Measurements from ENCODE around the gene LGALS1. TPM values are rescaled to one million over a fixed set of nuclear protein-coding genes. Genes with fewer than 3 reads are reported as not detected.
A peak's percentile ranks its signal among the peaks of the same experiment; 100 is the strongest.
"Not testable (repeated sequence)": the region's sequence is repeated elsewhere in the genome, so short reads cannot be mapped to it uniquely, and the experiment has no call there.

The LGALS1 gene
- total RNA-seq, 2 donors from 2014 or later, result 10.4 to 16.0 TPM

- Histone ChIP-seq H3K36me3 (ENCODE audit: control insufficient read depth, insufficient read depth, low read length) (peaks cover 20% of the 10 kb centered on the region), H3K4me1 (ENCODE audit: control insufficient read depth, insufficient read depth, low read length) (no peaks in the 10 kb centered on the region), H3K9me3 (ENCODE audit: control insufficient read depth, low read length) (no peaks in the 10 kb centered on the region), H3K4me3 (ENCODE audit: low read length) (no peak overlapping the region), H3K27me3 (ENCODE audit: control insufficient read depth, insufficient read depth, low read length, poor library complexity, severe bottlenecking) (no peaks in the 10 kb centered on the region), H3K9ac (ENCODE audit: extremely low read depth, low read length, poor library complexity, severe bottlenecking) (no peak overlapping the region), H3K27ac (ENCODE audit: low read depth, low read length) (no peak overlapping the region)
- Mint-ChIP-seq H3K9me3 (no peaks in the 10 kb centered on the region), H3K4me1 (peaks cover 6% of the 10 kb centered on the region), H3K27me3 (ENCODE audit: insufficient read depth) (no peaks in the 10 kb centered on the region), H3K27ac (no peak overlapping the region), H3K4me3 (no peak overlapping the region), H3K36me3 (ENCODE audit: low read depth) (peaks cover 41% of the 10 kb centered on the region)
- 95 to 96% methylated on average over 4 to 18 of the region's 18 CpGs for WGBS, 2 experiments (ENCODE audit: insufficient coverage in 1 of 2, insufficient read length in 1 of 2)
- TF ChIP-seq, protein P1, sequence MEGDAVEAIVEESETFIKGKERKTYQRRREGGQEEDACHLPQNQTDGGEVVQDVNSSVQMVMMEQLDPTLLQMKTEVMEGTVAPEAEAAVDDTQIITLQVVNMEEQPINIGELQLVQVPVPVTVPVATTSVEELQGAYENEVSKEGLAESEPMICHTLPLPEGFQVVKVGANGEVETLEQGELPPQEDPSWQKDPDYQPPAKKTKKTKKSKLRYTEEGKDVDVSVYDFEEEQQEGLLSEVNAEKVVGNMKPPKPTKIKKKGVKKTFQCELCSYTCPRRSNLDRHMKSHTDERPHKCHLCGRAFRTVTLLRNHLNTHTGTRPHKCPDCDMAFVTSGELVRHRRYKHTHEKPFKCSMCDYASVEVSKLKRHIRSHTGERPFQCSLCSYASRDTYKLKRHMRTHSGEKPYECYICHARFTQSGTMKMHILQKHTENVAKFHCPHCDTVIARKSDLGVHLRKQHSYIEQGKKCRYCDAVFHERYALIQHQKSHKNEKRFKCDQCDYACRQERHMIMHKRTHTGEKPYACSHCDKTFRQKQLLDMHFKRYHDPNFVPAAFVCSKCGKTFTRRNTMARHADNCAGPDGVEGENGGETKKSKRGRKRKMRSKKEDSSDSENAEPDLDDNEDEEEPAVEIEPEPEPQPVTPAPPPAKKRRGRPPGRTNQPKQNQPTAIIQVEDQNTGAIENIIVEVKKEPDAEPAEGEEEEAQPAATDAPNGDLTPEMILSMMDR (conservative IDR thresholded peaks at IDR 0.05), result no peak
- no peak for DNase-seq
These were observed 15.6 kb downstream of the LGALS1 start for GRCh38 chr22:37690901-37691504.

- Mint-ChIP-seq H3K27ac (no peak overlapping the region), H3K9me3 (no peaks in the 10 kb centered on the region), H3K36me3 (ENCODE audit: low read depth) (peaks cover 40% of the 10 kb centered on the region), H3K4me1 (peaks cover 6% of the 10 kb centered on the region), H3K27me3 (ENCODE audit: insufficient read depth) (no peaks in the 10 kb centered on the region), H3K4me3 (no peak overlapping the region)
- H3K4me1 ChIP-seq (ENCODE audit: control insufficient read depth, insufficient read depth, low read length), result no peaks in the 10 kb centered on the region
- no peak overlapping the region for H3K27ac ChIP-seq (ENCODE audit: low read depth, low read length)
- H3K9ac ChIP-seq (ENCODE audit: extremely low read depth, low read length, poor library complexity, severe bottlenecking), result no peak overlapping the region
- TF ChIP-seq, protein P1 (conservative IDR thresholded peaks at IDR 0.05), result no peak
- no peak overlapping the region for H3K4me3 ChIP-seq (ENCODE audit: low read length)
- DNase-seq, result no peak
- peaks cover 20% of the 10 kb centered on the region for H3K36me3 ChIP-seq (ENCODE audit: control insufficient read depth, insufficient read depth, low read length)
- H3K9me3 ChIP-seq (ENCODE audit: control insufficient read depth, low read length), result no peaks in the 10 kb centered on the region
- 95 to 96% methylated on average over 10 to 15 of the region's 15 CpGs for WGBS, 2 experiments (ENCODE audit: insufficient coverage in 1 of 2, insufficient read length in 1 of 2)
- no peaks in the 10 kb centered on the region for H3K27me3 ChIP-seq (ENCODE audit: control insufficient read depth, insufficient read depth, low read length, poor library complexity, severe bottlenecking)
These were observed 17.3 kb downstream of the LGALS1 start for GRCh38 chr22:37692627-37693285.

GRCh38 chr22:37694131-37694530 is 18.7 kb downstream of the LGALS1 start:
- not testable (repeated sequence) for H3K27me3 Mint-ChIP-seq (ENCODE audit: insufficient read depth); H3K4me3 ChIP-seq (ENCODE audit: low read length); DNase-seq; H3K4me3 Mint-ChIP-seq; H3K27ac ChIP-seq (ENCODE audit: low read depth, low read length); H3K9ac ChIP-seq (ENCODE audit: extremely low read depth, low read length, poor library complexity, severe bottlenecking); H3K27ac Mint-ChIP-seq; H3K27me3 ChIP-seq (ENCODE audit: control insufficient read depth, insufficient read depth, low read length, poor library complexity, severe bottlenecking); H3K4me1 Mint-ChIP-seq; H3K9me3 Mint-ChIP-seq; H3K4me1 ChIP-seq (ENCODE audit: control insufficient read depth, insufficient read depth, low read length); H3K9me3 ChIP-seq (ENCODE audit: control insufficient read depth, low read length)
- H3K36me3 Mint-ChIP-seq (ENCODE audit: low read depth), result peaks cover 34% of the 10 kb centered on the region
- peaks cover 15% of the 10 kb centered on the region for H3K36me3 ChIP-seq (ENCODE audit: control insufficient read depth, insufficient read depth, low read length)
- 93 to 98% methylated on average over 6 to 7 of the region's 7 CpGs for WGBS, 2 experiments (ENCODE audit: insufficient coverage in 1 of 2, insufficient read length in 1 of 2)

- not testable (repeated sequence) for H3K27me3 Mint-ChIP-seq (ENCODE audit: insufficient read depth); H3K9me3 ChIP-seq (ENCODE audit: control insufficient read depth, low read length); H3K27me3 ChIP-seq (ENCODE audit: control insufficient read depth, insufficient read depth, low read length, poor library complexity, severe bottlenecking); H3K4me1 Mint-ChIP-seq; DNase-seq; H3K9ac ChIP-seq (ENCODE audit: extremely low read depth, low read length, poor library complexity, severe bottlenecking); H3K9me3 Mint-ChIP-seq; H3K4me1 ChIP-seq (ENCODE audit: control insufficient read depth, insufficient read depth, low read length)
- 47 to 50% methylated on average over 10 to 12 of the region's 13 CpGs for WGBS, 2 experiments (ENCODE audit: insufficient coverage in 1 of 2, insufficient read length in 1 of 2)
- H3K27ac Mint-ChIP-seq, result peak overlapping the region; percentile 69
- H3K4me3 Mint-ChIP-seq, result peak overlapping the region; percentile 85
- Histone ChIP-seq H3K36me3 (ENCODE audit: control insufficient read depth, insufficient read depth, low read length) (peaks cover 25% of the 10 kb centered on the region), H3K4me3 (ENCODE audit: low read length) (peak overlapping the region; percentile 39), H3K27ac (ENCODE audit: low read depth, low read length) (peak overlapping the region; percentile 19)
- peaks cover 35% of the 10 kb centered on the region for H3K36me3 Mint-ChIP-seq (ENCODE audit: low read depth)
These were observed 20.8 kb downstream of the LGALS1 start for GRCh38 chr22:37696260-37696656.
